Retina (tissue), 1 donor: Measurements from ENCODE around the gene ADI1.
A peak's percentile ranks its signal among the peaks of the same experiment; 100 is the strongest.
"Not testable (repeated sequence)": the region's sequence is repeated elsewhere in the genome, so short reads cannot be mapped to it uniquely, and the experiment has no call there.

Experiments
- DNase-seq: peaks from one replicate; pipeline ENCODE4 v3.0.0-alpha.2; 2016

ADI1 gene

GRCh38 chr2:3492951-3493614 lies 26.2 kb downstream of the ADI1 start:
- DNase-seq = no peak

GRCh38 chr2:3492475-3492787 lies 26.9 kb downstream of the ADI1 start:
- DNase-seq = not testable (repeated sequence)

- DNase-seq = no peak
Measured at GRCh38 chr2:3491716-3492474, 27.4 kb downstream of the ADI1 start.

GRCh38 chr2:3491306-3491705 lies 28.0 kb downstream of the ADI1 start:
- peak; percentile 42 for DNase-seq

- peak; percentile 17 for DNase-seq
Measured at GRCh38 chr2:3490191-3491170, 28.9 kb downstream of the ADI1 start.

GRCh38 chr2:3489764-3490115 lies 29.6 kb downstream of the ADI1 start:
- DNase-seq = no peak

GRCh38 chr2:3488855-3489763 lies 30.2 kb downstream of the ADI1 start:
- no peak for DNase-seq

- no peak for DNase-seq
Measured at GRCh38 chr2:3488061-3488531, 31.2 kb downstream of the ADI1 start.

- DNase-seq = no peak
Measured at GRCh38 chr2:3487432-3487831, 31.9 kb downstream of the ADI1 start.

- no peak for DNase-seq
Measured at GRCh38 chr2:3487028-3487425, 32.3 kb downstream of the ADI1 start.

- no peak for DNase-seq
Measured at GRCh38 chr2:3486047-3487027, 33.0 kb downstream of the ADI1 start.

- no peak for DNase-seq
Measured at GRCh38 chr2:3485166-3485565, 34.2 kb downstream of the ADI1 start.

GRCh38 chr2:3483986-3484960 lies 35.1 kb downstream of the ADI1 start:
- DNase-seq = no peak

- no peak for DNase-seq
Measured at GRCh38 chr2:3483227-3483985, 35.9 kb downstream of the ADI1 start.

- DNase-seq = no peak
Measured at GRCh38 chr2:3482363-3482821, 36.9 kb downstream of the ADI1 start.

- no peak for DNase-seq
Measured at GRCh38 chr2:3481736-3482362, 37.5 kb downstream of the ADI1 start.

- no peak for DNase-seq
Measured at GRCh38 chr2:3481011-3481400, 38.3 kb downstream of the ADI1 start.

GRCh38 chr2:3480352-3481010 lies 38.9 kb downstream of the ADI1 start:
- DNase-seq = no peak
